Suppressor macrophage treated with lipopolysaccharide for 4 hours (primary cell): ENCODE results near the gene TLL2.

Source experiments
- DNase-seq: peaks from one replicate; pipeline ENCODE4 v3.0.0-alpha.2; 2020

The TLL2 gene

GRCh38 chr10:96505150-96506136, 8.3 kb downstream of the TLL2 start:
- DNase-seq: no peak

DNA sequence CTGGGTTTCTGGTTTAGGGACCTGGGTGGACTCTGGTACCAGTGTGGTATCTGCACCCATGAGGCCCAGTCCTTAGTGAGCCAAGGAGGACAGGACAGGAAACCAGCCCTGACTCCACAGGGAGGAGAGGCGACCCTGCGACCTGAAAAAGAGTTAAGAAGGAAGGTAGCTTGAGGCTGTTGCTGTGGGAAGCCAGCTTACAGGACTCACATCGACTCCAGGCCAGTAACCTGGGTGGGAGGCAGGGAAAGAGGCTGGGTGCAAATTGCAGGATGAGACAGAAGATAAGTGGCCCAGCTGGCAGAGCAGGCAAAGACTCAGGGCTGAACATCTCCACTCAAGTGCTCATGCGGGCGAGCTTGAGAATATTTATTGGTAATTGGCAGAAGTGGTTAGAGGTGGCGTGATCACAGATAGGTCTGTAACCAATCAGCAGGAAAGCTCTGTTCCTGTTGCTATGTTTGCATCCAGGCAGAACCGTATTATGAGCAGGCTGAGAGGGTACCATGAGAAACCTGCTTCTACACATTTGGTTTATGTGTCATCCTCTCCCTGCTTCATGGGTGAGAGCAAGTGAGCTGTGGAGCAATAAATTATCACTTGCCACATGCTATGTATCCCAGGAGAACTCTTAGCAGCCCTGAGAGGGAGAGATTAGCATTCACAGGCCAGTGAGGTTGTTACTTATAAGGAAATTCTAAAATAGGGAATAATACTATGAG, 11.0 kb downstream of the TLL2 start:
- DNase-seq: no peak

DNA sequence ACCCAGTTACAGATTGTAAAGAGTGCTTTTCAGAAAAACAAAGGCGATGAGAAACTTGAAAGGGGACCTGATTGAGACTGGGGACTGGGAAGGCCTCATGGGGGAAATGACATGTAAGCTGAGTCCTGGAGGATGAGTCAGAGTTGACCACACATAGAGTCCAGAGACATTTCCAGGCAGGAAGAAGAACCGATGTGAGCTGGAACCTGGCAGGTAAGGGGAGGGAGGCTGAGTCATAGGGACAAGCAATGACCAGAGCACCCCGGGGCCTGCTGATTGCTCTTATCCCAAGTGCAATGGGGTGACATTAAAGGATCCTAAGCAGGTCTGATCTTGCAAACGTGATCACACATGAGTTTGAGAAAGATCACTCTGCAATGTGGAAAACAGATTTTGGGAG, 11.7 kb downstream of the TLL2 start:
- DNase-seq: no peak

GRCh38 chr10:96500519-96500918, 13.2 kb downstream of the TLL2 start:
- DNase-seq: no peak

DNA sequence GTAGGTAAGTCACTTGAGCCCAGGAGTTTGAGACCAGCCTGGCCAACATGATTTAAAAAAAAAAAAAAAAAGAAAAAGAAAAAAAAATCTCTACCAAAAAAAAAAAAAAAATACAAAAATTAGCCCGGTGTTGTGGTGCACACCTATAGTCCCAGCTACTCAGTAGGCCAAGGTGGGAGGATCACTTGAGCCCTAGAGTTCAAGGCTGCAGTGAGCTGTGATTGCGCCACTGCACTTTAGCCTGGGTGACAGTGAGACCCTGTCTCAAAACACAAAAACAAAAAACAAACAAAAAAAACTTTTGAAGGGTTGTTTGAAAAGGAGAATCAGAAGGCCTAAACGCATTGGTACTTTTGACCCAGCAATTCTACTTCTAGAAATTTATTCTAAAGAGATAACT, 13.7 kb downstream of the TLL2 start:
- DNase-seq: no peak

DNA sequence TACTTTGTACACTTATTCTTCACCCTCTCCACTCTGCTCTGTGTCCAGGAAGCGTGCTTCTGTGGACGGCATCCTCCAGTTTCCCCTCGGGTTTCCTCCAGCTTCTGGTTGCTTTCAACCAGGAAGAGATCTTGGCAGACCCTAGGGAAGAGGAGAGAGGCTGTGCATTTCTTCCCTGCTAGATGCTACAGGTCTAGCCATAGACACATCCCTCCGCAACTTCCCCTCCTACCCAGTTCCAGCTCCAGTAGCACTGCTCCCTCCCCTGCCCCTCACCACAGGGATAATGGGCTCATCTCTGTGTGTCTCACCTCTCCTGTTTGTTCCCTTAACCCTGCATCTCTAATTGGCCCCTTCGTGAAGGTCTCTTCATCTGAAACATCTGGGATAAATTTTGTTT, 16.3 kb downstream of the TLL2 start:
- DNase-seq: no peak

GRCh38 chr10:96496281-96496925, 17.3 kb downstream of the TLL2 start:
- no peak for DNase-seq

GRCh38 chr10:96495544-96495943, 18.2 kb downstream of the TLL2 start:
- no peak for DNase-seq

GRCh38 chr10:96494694-96495093, 19.0 kb downstream of the TLL2 start:
- DNase-seq: no peak

- DNase-seq: no peak
Measured at GRCh38 chr10:96493871-96494525, 19.7 kb downstream of the TLL2 start.

DNA sequence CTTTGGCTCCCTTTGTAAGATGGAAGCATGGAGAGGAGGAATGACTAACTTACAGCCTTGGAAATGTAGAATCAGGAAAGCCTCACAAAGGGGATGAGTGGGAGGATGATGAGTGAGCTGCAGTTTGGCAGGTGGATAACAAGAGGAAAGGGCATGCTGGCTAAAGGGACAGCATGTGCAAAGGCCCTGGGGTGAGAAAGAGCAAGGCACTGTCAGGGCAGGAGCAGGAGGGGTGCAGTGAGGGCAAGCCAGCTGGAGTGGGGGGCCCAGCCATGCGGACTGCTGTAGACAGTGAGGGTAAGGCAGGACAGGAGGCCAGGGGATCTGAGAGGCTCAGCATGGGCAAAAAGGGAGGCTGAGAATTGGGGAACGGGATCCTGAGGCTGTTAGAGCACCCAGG, 20.5 kb downstream of the TLL2 start:
- DNase-seq: no peak

- DNase-seq: no peak
Measured at GRCh38 chr10:96491303-96491702, 22.4 kb downstream of the TLL2 start.

GRCh38 chr10:96488161-96488935, 25.4 kb downstream of the TLL2 start:
- no peak for DNase-seq

- DNase-seq: no peak
Measured at GRCh38 chr10:96482815-96483588, 30.7 kb downstream of the TLL2 start.

GRCh38 chr10:96478355-96478754, 35.4 kb downstream of the TLL2 start:
- no peak for DNase-seq

- no peak for DNase-seq
Measured at GRCh38 chr10:96473866-96474265, 39.9 kb downstream of the TLL2 start.

- peak; percentile 32 for DNase-seq
Measured at GRCh38 chr10:96470116-96470743, 43.5 kb downstream of the TLL2 start.

DNA sequence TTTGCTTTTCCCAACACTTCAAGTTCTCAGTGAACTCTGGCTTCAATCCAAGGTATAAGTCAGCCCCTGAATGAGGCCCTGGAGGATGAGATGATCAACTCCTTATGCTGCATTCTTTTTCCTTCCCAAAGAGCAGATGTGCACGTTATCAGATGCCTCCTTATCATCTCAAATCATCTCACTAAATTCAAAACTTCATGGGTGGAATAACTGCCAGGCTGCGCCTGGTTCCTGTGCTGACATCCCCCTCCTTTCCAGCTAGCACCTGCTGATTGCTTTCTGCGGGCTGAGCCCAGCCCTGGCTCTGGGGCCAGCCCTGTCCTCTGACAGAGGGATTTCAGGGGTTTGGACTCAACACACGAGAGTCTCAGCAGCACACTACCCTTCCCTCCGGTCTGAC, 44.9 kb downstream of the TLL2 start:
- no peak for DNase-seq

DNA sequence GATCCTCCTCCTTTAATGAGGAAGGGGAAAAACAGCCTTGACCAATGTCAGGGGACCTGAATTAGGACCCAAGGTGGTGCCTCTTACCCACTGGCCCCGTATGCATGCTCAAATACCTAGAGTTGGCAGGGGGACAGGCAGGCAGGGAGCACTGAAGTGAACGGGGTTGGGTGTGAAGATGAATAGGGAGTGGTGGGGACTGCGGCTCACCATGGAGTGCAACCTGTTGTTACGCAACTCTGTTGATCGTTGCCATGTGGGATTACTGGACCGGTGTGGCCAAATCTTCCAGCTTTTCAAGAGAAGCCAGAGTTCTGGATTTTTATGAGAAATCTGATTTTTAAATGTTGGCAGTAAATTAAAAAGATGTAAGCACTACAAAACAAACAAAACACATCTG, 48.1 kb downstream of the TLL2 start:
- DNase-seq: no peak

DNA sequence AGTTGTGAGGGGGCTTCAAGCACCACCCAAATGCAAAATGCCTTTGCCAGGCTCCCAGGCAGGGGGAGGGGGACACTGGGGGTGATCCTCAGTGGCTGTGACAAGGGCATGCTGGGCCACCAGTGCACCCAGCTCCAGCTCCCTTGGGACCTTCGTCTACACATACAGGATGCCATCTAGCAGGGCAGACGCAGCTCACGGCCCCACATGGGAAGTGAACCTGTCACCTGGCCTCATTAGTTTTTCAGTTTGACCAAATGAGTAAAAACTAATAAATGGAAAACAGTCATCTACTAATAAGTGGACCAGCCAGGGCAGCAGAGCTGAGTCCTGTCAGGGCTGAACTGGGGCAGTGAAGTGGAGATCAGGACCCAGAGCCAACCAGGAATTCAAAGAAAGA, 50.2 kb downstream of the TLL2 start:
- no peak for DNase-seq

DNA sequence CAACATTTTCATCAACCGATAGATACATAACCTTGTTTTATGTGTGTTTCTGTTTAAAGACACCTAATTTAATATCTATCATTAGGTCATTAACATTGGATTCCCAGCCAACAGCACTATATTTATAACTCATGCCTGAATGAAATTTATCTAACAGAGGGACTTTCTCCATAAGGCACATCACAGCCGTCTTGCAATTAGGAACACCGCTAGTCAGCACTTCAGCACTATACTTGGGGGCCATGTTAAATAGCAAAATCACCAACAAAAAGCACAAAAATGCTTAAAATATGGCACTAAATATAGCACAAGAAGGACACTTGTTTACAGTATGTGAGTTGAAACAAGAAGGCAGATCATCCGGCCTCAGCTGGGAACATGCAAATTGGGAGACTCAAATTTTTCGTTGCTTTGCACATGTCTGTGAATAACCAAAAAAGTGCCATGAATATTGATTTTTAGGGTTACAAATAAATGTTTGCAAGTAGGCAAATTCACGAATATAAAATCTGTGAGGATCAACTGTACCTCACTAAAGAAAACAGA, 51.0 kb downstream of the TLL2 start:
- no peak for DNase-seq
